ENCODE data around the gene AMBRA1.

The AMBRA1 gene

DNA sequence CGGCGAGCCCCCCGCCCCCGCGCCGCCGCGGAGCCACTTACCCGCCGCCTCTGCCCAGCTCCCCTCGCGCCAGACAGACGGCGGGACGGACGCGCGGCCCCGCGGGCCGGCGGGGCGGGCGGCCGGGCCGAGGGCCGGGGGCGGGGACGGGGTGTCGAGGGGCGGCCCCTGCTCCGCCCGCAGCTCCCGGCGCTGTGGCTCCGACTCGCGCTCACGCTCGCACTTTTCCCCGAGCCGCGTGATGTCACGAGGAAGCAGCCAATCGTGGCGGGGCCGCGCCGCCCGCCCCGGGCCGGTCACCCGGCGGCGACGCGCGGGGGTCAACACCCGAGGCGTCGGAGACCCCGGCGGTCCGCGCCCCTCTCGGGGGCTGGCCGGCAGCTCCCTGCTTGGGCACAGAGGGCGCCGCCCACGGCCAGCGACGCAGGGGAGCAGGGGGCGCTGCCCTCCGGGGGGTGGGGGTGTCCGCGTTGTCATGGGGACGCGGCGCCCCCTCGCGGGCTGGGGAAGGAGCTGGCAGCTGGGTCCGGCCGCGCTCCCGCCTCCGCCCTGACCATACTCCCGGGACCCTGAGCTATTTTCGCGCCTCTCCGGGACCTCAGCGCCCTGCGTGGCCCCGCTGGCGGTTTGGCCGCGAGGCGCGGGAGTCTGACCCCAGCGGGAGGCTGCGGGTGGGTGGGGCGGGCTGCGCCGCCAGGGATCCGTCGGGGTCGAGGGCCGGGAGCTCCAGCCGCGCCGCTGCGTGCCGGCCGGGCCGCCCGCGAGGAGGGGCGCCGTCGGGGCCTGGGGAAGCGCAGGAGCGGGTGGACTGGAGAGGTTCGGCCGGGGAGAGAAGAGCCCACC, 202.0 kb downstream of the AMBRA1 start, which contains the start of gene CHRM4:
TSS of gene CHRM4 (minus strand) at position 199 of the 843 bp plus-strand sequence. CDS start 5,219 bp downstream, outside the sequence.
- no peak for DNase-seq

GRCh38 chr11:46391186-46391577, 202.6 kb downstream of the AMBRA1 start:
- no peak for DNase-seq

DNA sequence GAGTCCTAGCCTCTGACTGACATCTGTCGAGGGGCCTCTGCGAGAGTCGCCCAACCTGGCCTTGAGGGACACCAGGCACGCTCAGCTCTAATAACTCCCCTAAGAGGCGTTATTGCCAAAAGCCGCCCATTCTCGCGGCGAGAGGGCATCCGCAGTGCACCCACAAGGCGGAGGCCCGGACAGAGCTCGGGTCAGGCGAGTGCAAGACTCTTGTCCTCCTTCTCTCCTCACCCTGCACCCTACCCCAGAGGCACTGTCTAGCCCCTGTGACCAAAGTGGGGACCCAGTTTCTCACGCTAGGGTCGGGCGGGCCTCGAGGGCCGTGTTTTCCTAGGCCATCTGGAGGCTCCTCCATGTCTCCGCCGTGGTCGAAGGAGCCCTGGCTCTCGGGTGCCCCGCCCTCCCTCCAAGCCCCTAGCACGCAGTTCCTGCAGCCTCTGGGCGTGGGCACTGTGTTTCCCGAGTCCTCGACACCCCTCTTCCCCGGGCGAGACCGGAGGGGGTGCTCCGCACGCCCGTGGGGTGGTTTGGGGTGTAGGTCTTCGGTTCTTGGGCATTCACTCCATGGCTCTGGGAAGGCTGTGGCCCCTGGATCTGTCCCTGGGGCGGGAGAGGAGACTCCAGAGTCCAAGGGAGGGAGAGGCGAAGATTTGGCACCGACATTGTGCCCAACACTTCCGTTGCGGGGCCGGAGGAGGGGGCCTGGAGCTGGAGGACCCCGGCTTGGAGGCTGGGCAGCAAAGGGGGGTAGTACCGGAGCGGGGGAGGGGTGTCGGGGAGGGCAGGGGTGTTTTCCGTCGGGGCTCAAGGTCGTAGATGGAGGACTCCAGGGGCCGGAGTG, 203.3 kb downstream of the AMBRA1 start:
- no peak for DNase-seq

- DNase-seq = no peak
Observed at GRCh38 chr11:46389450-46390330, 204.1 kb downstream of the AMBRA1 start.

- DNase-seq = no peak
Observed at GRCh38 chr11:46388619-46389449, 205.0 kb downstream of the AMBRA1 start.

DNA sequence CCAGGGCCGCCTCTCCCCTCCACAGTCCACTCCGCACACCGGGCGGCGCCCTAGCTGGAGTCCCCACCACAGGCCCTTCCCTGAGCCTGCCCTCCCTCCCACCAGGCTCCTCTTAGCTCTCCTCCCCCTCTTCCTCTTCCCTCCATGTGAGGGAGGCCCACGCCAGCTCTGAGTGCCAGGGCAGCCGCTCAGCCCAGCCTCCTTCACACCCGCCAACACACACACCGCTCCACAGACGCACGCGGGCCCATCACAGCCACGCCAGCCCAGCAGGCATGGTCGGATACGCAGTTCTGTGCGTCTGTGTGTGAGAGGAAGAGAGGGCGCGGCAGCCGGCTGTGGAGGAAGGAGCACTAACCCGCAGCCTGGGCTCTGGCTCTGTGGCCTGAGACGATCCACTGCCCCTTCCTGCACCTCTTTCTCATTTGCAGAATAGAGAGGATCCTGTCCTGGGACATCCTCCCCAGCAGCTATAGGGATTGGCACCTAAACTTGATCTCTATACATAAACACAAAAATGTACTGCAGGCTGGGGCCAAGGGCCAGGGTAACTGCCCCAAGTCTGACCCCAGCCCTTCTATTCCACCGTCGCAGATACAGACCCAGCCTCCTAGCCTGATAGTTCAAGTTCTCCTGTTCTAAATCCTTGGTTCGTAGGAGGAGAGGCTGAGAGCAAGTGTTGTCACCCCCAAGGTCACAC, 205.8 kb downstream of the AMBRA1 start:
- DNase-seq = no peak

- no peak for DNase-seq
Observed at GRCh38 chr11:46387456-46387855, 206.4 kb downstream of the AMBRA1 start.

DNA sequence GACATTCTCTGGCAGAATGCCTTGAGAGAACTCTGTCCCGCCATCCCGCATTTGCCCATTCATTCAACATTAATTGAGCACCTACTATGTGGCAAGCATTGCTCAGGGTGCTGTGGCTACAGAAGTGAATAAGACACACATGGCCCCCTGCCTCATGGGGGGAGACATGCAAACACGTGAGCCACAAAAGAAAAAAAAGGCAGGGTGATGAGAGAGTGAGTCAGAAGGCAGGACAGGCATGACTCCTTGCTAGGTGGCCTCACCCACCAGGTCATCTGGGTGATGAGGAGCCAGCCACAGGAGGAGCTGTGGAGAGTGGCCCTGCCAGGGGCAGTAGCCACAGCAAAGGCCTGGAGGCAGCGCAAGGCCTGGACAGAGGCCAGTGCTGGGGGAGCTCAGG, 207.1 kb downstream of the AMBRA1 start:
- no peak for DNase-seq

DNA sequence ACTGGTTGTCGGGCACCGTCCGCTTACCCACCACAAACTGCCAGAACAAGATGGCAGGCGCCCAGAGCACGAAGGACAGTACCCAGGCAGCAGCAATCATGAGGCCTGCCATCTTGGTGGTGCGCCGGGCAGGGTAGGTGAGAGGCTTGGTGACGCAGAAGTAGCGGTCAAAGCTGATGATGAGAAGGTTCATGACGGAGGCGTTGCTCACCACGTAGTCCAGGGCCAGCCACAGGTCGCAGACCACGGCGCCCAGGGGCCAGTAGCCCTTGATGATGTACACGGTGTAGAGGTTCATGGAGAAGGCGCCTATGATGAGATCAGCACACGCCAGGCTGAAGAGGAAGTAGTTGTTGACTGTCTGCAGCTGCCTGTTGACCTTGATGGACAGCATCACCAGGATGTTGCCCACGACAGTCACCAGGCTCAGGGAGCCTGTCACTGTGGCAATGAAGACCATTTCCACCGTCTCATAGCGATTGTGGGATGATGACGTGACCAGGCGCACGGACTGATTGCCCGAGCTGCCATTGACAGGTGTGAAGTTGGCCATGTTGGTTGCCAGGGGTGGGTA, 207.7 kb downstream of the AMBRA1 start:
- DNase-seq = no peak

GRCh38 chr11:46385169-46386004, 208.4 kb downstream of the AMBRA1 start:
- DNase-seq = no peak

GRCh38 chr11:46383974-46384701, 209.7 kb downstream of the AMBRA1 start:
- DNase-seq = no peak

DNA sequence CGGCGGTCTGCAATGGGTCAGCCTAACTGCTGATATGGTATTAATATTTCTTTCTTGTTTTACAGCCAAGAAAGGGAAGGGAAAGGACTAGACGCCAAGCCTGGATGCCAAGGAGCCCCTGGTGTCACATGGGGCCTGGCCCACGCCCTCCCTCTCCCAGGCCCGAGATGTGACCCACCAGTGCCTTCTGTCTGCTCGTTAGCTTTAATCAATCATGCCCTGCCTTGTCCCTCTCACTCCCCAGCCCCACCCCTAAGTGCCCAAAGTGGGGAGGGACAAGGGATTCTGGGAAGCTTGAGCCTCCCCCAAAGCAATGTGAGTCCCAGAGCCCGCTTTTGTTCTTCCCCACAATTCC, 210.4 kb downstream of the AMBRA1 start:
- DNase-seq = no peak

DNA sequence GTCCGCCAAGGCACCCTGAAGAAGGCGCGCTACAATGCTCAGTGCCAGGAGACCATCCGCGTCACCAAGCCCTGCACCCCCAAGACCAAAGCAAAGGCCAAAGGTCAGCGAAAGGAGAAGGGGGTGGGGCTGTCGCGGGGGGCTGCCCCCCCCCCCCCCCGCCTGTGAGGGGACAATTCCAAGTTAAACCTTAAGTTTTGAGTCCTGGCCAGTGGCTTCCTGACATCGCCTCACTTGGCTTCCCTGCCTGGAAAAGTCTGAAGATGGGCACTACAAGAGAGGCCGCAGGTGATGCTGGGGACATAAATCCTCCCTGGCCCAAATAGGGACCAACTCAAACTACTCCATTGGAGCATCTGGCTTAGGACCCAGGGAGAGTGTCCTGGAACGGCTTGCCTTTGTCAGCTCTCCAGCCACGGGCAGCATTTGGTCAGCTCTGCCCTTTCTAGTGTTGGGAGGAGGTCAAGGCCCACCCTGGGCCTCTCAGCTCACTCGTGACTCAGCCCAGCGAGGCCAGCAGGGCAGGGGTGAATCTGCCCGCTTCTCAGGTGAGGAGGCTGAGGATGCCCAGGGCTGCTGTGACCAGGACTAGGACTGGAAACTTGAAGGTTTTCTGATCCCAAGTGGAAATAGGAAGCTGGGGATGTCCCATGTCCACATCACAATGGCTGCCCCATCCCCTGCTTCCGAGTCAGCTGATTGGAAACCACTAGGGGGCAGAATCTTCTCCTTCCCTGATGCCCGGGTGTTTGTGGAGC, 211.0 kb downstream of the AMBRA1 start:
- DNase-seq = no peak

- DNase-seq = no peak
Observed at GRCh38 chr11:46381819-46382645, 211.8 kb downstream of the AMBRA1 start.

DNA sequence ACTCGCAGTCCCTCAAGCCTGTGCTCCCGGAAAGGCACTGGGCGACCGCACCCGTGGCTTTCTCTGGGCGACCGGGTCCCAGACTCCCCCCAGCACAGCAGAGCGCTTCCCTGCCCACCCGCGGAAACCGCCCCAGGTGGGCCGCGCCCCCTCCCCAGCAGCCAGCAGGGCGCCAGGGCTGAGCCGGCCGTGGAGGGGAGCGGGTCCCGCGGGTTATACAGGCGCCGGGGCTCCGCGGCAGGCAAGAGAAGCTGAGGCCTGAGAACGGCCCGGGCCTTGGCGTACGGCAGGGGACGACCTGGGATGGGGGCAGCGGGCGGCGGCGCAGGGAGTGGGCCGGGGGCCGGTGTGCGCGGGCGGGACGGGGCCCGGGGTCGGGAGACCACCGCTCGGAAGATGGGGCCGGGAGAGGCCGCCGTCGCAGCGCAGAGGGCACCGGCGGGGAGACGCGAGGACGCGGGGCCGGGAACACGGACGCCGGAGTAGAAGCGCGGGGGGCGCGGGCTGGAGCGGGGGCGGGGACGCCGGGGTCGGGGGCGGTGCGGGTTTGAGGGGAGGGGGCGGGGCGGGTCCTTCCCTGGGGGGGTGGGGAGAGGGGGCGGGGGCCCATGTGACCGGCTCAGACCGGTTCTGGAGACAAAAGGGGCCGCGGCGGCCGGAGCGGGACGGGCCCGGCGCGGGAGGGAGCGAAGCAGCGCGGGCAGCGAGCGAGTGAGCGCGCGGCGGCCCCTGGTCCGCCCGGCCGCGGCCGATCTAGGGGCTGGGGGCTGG, 212.6 kb downstream of the AMBRA1 start, which contains the start of gene MDK:
TSS of gene MDK (plus strand) at position 622 of the 771 bp plus-strand sequence. CDS start 389 bp downstream, outside the sequence.
- no peak for DNase-seq

DNA sequence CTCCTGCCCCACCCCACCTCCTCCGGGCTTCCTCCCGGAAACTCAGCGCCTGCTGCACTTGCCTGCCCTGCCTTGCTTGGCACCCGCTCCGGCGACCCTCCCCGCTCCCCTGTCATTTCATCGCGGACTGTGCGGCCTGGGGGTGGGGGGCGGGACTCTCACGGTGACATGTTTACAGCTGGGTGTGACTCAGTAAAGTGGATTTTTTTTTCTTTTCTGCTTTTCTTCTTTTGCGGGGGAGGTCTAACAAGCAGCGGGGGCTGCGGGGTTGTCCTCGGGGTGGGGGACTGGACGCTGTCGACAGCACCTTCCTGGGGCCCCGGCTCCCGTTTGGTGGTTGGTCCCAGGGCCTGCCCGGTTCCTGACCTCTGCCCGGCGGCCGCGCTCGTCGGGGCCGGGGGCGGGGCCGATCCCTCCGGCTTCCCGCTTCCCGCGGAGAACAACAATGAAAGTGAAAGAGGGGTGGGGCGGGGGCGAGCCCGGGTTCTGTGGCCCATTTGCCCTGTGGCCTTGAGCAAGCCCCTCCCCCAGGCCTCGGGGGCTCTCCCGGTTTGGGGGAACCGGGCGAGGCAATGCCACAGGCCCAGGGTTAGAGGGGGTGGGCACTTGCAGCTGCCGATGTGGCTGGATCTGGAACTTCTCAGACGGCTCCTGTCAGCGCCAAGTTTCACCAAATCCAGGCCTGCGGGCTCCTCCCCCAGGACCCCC, 213.3 kb downstream of the AMBRA1 start:
- DNase-seq = no peak
